ENCODE data around the gene STIMATE.

Gene STIMATE

GRCh38 chr3:52817221-52817620 lies 80.1 kb downstream of the STIMATE start:
- DNase-seq: no peak
- ATAC-seq: no peak

- ATAC-seq (no peak), DNase-seq (no peak)
Measured at GRCh38 chr3:52816654-52817053, 80.7 kb downstream of the STIMATE start.

- ATAC-seq (no peak), DNase-seq (no peak)
Measured at GRCh38 chr3:52816199-52816598, 81.1 kb downstream of the STIMATE start.

GRCh38 chr3:52813810-52814209 lies 83.5 kb downstream of the STIMATE start:
- DNase-seq (no peak), ATAC-seq (no peak)

- DNase-seq (no peak), ATAC-seq (no peak)
Measured at GRCh38 chr3:52811452-52812011, 85.8 kb downstream of the STIMATE start.

- ATAC-seq (no peak), DNase-seq (no peak)
Measured at GRCh38 chr3:52810923-52811322, 86.4 kb downstream of the STIMATE start.

- DNase-seq (no peak), ATAC-seq (no peak)
Measured at GRCh38 chr3:52809662-52810377, 87.5 kb downstream of the STIMATE start.

- no peak for ATAC-seq
- DNase-seq: no peak
Measured at GRCh38 chr3:52809149-52809548, 88.2 kb downstream of the STIMATE start.

GRCh38 chr3:52805270-52806039 lies 91.9 kb downstream of the STIMATE start:
- no peak for ATAC-seq

GRCh38 chr3:52801839-52802238 lies 95.5 kb downstream of the STIMATE start:
- DNase-seq (no peak), ATAC-seq (no peak)

More at GRCh38 chr3:52805270-52806039, 91.9 kb downstream of the STIMATE start:
- no peak for DNase-seq

GRCh38 chr3:52800079-52800478 lies 97.3 kb downstream of the STIMATE start:
- ATAC-seq (no peak), DNase-seq (no peak)

GRCh38 chr3:52798978-52799476 lies 98.3 kb downstream of the STIMATE start:
- peak; percentile 26 for DNase-seq
- ATAC-seq: no peak

GRCh38 chr3:52798376-52798977 lies 98.9 kb downstream of the STIMATE start:
- DNase-seq (no peak), ATAC-seq (no peak)

- no peak for ATAC-seq
- DNase-seq: no peak
Measured at GRCh38 chr3:52796411-52796810, 100.9 kb downstream of the STIMATE start.

GRCh38 chr3:52795298-52795900 lies 101.9 kb downstream of the STIMATE start:
- no peak for ATAC-seq

GRCh38 chr3:52794612-52795099 lies 102.7 kb downstream of the STIMATE start, which contains the start of gene ITIH3:
Gene ITIH3 (plus strand): TSS chr3:52794796. CDS start chr3:52794804, 8 bp downstream.
- no peak for DNase-seq
- no peak for ATAC-seq

More at GRCh38 chr3:52795298-52795900, 101.9 kb downstream of the STIMATE start:
- no peak for DNase-seq

- no peak for ATAC-seq
Measured at GRCh38 chr3:52793702-52794611, 103.4 kb downstream of the STIMATE start.

GRCh38 chr3:52792961-52793695 lies 104.2 kb downstream of the STIMATE start:
- DNase-seq (no peak), ATAC-seq (no peak)

More at GRCh38 chr3:52793702-52794611, 103.4 kb downstream of the STIMATE start:
- DNase-seq: no peak

GRCh38 chr3:52792413-52792812 lies 104.9 kb downstream of the STIMATE start:
- DNase-seq: no peak
- no peak for ATAC-seq

GRCh38 chr3:52791928-52792327 lies 105.4 kb downstream of the STIMATE start:
- ATAC-seq: no peak
- DNase-seq: no peak
